GM21786 (cell line): ENCODE measurements around the gene CRISPLD2.

Experiments used
- ATAC-seq: cut with Tn5 transposase; IDR thresholded peaks from one replicate; pipeline ENCODE4 v1.9.1; 2021; ENCODE audit not compliant: unreplicated experiment

The CRISPLD2 gene

DNA sequence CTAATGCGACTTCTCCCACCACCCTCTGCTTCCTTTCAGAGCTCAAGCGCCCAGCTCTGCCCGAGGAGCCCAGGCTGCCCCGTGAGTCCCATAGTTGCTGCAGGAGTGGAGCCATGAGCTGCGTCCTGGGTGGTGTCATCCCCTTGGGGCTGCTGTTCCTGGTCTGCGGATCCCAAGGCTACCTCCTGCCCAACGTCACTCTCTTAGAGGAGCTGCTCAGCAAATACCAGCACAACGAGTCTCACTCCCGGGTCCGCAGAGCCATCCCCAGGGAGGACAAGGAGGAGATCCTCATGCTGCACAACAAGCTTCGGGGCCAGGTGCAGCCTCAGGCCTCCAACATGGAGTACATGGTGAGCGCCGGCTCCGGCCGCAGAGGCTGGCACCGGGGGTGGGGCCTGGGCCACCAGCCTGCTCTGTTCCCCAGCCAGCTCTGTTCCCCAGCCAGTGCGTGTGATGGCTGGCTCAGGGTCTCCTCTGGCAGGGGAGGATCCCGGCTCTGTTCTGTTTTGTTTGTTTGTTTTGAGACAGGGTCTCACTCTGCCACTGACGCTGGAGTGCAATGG, 18.7 kb downstream of the CRISPLD2 start:
- ATAC-seq, result no peak

DNA sequence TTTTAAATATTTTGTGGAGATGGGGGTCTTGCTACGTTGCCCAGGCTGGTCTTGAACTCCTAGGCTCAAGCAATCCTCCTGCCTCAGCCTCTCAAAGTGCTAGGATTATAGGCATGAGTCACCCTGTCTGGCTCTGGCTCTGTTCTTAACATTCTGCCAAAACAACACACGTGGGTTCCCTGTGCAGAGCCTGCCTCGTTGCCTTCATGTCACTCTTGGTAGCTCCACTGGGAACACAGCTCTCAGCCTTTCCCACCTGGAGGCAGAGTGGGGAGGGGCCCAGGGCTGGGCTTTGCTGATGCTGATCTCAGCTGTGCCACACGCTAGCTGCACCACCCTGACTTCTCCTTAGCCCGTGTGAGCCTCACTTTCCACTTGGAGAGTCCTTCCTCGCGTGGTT, 19.3 kb downstream of the CRISPLD2 start:
- ATAC-seq, result no peak

DNA sequence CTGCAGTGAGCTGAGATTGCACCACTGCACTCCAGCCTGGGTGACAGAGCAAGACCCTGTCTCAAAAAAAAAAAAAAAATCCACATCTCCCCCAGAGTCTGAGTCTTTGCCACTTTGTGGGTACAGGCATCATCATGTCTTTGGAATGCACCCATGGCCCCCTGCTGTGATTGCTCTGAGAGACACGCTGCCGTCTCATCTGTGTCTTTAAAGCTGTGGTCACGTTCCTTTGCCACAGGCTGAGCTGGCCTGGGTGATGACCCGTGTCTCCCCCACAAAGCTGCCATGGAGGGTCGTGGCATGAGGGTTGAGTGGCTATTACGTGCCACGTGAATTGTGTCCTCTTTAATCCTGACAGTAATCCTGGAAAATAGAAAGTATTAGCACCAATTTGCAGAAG, 20.2 kb downstream of the CRISPLD2 start:
- ATAC-seq, result no peak

DNA sequence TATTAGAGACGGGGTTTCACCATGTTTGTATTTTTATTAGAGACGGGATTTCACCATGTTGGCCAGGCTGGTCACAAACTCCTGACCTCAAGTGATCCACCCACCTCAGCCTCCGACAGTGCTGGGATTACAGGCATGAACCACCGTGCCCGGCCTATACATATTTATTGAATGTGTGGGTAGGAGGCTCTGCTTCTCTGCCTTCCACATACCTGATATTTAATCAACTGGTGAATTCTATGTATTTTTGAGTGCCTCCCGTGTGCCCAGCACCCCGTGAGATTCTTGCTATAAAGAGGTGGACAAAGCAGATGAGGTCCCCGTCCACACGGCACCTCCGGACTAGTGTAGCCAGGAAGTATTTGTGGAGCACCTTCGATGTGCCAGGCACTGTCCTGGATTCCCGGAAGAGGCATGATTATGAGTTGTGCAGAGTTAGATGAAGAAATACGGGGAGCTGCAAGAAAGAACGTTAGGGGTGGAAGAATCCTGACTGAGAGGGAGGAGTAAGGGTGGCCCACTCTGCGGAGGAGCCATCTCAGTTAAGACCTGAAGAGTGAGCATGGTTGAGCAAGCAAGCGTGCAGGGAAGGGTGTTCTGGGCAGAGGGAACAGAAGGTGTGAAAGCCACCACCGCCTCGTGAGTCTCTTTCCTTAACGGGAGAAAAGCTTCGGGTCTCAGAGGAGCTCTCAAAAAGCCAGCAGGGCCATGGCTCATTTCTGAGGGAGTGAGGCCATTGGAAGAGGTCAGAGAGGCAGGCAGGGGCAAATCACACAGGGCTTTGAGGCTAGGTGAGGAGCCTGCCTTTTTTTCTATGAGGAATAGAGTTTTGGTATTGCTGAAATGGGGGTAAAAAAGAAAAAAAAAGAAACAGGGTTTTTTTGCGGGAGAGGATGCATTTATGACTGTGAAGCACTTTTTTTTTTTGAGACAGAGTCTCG, 21.2 kb downstream of the CRISPLD2 start:
- ATAC-seq, result no peak

DNA sequence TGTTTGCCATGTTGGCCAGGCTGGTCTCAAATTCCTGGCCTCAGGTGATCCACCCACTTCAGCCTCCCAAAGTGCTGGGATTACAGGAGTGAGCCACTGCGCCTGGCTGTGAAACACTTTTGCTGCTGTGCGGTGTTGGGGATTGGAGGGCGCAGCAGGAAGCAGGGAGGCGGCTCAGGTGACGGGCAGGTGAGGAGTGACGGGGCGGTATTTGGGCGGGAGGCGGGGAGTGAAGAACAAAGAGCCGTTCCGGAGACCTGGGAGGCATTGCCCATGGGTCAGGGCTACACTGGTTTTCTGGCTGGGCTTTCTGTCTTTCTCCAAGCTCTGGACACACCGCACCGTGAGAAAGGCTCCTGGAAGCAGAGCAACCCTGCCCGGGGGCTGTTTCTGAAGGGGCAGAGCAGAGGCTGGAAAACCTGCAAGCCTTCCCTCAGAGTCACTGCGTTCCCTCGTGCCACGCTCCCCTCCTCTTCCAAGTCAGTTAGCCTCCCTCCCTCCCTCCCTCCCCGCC, 22.1 kb downstream of the CRISPLD2 start:
- no peak for ATAC-seq

DNA sequence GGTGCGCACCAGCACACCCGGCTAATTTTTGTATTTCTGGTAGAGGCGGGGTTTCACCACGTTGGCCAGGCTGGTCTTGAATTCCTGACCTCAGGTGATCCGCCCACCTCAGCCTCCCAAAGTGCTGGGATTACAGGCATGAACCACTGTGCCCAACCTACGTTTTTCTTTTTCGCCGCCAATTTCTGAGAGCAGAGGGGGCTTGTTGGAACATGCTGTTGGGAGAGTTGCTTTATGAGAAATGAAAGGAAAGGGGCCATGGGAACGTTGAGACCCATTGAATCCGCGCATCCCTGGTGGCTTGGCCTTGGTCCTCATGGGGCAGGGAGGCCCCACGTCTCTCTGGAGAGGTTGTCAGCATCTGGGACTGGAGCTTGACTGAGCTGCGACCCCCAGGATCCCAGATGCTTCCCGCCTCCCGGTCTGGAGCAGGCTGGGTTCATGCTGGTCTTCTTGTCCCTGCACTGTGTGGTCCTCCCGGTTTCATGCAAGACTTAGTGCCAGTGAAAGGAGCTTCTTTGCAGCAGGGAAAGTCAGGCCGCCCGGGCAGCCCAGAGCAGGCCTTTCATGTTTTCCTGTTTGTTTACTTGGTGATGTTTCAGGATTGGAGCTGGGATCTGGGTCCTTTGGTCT, 22.8 kb downstream of the CRISPLD2 start:
- no peak for ATAC-seq

DNA sequence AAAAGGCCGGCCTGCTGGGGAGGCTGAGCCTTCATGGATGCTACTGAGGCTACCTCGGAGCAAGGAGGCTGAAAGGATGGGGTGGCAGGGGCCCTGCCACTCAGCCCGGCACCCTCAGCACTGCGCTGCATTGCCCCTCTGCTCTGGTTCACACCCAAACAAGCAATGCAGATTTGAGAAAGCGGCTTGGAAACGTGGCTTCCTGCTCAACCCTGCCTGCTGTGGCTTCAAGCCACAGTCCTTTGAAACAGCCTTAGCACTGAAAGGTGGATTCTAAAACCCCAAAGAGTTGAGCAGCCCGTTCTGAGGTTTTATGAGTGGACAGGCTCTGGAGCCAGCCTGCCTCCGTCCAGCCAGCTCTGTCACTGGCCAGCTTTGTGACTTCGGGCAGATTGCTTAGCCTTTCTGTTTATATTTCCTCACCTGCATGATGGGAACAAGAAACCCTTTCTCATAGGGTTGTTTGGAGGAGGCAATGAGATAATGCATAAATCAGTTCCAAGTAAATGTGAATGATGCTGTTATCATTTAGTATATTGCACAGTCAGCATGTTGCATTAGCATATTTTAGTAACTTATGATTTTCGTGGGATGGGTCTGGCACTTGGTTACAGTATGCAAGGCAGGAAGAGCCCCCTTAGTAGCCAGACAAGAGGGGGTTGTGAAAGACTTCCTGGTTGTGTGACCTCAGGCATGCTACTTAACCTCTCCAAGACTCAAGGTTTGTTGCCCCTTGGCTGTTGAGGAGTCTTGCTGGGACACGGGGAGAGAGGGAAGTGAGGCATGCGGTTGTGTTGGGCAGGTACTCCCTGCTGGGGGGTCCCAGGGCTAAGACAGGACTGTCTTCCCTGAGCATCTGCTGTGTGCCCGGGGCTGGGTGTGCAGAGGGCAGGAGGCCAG, 23.6 kb downstream of the CRISPLD2 start:
- ATAC-seq, result no peak

DNA sequence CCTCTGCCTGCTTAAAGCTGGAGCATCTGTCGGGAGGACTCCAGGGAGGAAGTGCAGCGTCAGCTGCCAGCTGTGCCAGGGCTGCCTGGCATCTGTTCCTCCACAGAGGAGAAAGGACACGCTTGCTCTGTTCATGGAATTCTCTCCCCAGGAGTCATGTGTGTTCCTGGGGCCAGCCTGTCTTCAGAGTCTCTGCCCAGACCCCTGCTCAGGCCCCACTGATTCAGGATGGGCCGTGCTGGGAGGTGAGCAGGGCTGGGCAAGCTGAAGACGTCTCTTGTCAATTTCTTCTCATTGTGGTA, 24.2 kb downstream of the CRISPLD2 start:
- no peak for ATAC-seq

DNA sequence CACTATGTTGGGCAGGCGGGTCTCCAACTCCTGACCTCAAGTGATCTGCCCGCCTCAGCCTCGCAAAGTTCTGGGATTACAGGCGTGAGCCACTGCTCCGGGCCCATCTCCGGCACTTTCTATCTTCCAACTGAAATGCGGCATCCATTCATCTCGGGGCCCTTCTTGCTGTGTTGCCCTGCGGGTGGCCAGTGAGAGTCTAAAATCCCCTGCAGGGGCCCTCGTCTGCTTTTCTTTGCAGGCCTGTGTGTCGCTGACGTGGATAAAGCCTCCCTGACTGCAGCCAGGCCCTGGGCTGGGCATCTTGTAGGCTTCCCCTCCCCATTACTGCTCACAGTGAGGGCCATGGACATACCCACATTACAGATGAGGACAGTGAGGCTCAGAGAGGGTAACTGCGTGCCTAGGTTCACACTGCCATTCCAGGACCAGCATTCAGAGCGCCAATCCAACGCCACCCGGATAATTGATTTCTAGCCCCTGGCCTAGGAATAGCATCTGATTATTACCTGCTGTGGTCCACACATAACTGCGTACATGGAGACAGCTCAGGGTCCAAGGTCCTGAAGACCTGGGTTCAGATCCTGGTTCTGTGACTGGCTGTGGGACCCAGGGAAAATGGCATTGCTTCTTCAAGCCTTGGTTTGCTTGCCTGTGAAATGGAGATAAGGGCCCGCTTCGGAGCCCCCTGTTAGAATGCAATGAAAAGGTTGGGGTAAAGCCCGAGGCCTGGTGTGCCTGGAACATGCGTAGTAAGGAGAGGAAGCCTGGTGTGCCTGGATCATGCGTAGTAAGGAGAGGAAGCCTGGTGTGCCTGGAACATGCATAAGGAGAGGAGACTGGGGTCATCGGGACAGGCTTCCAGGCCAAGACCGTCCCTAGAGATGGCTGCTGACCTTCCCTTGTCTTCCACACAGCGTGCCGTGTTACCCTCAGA, 25.0 kb downstream of the CRISPLD2 start:
- no peak for ATAC-seq

DNA sequence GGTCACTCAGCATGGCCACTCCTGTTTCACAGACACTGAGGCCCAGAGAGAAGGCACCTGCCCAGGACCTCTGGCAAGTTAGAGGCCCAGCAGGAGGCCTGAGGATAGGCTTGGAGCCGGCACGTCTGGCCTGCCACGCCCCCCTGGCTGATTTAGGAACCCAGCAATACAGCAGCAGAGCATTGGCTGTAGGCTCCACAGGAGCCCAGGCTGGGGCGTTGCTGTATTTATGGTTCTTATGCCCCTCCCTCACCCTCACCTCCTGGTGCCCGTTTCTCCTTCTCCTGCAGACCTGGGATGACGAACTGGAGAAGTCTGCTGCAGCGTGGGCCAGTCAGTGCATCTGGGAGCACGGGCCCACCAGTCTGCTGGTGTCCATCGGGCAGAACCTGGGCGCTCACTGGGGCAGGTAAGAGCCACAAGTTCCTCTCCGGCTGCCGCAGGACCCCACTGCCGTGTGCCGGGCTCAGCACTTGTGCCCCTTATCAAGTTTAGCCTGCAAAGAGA, 25.8 kb downstream of the CRISPLD2 start:
- no peak for ATAC-seq

DNA sequence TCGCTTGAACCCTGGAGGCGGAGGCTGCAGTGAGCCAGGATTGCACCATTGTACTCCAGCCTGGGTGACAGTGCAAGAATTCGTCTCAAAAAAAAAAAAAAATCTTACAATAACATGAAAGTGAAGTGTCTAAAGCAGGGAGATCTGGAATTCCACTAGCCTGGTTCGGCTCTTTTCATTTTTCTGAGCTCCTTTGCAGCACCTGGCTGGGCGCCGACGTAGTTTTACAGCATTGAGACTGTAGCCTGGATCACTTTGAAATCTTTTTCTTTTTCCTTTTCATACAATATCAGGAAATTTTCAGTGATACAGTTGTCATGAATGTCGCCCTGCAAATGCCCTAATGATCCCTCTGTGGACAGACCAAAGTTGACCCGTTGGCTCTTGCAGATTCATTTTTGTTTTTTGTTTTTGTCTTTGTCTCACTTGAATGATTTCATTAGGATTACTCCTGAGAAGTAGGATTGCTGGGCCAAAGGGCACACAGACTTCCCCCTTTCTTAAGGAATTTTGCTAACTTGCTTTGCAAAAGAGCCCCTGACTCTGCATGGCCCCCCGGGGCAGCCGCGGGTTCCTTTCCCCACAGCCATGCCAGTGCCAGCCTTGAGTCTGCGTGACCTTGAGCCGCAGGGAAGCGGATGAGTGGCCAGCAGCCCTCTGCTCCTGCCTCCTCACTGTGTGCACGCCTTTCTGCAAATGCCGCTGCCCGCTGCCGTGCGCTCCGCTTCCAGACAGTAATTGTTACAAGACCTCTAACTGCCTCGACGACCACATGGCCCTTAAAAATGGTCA, 28.0 kb downstream of the CRISPLD2 start:
- ATAC-seq, result no peak

DNA sequence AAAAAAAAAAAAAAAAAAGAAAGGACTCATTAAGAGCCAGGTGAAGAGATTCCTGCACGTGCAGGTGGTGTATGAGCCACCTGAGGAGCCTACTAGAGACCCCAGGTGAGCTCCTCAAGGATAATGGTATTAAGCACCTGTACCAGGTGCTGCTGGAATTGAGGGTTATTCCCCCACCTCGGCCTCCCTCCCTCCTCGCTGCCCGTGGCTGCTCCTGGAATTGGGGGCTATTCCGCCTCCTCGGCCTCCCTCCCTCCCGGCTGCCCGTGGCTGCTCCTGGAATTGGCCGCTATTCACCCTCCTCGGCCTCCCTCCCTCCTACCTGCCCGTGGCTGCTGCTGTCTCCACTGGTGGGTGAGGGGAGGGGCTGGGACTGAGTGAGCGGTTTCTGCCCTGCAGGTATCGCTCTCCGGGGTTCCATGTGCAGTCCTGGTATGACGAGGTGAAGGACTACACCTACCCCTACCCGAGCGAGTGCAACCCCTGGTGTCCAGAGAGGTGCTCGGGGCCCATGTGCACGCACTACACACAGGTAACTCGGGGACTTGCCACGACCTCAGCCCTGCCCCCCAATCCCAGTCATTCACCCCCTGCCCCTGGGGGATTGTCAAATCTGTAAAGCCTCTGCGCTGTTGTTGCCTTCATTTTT, 29.3 kb downstream of the CRISPLD2 start:
- ATAC-seq, result no peak

DNA sequence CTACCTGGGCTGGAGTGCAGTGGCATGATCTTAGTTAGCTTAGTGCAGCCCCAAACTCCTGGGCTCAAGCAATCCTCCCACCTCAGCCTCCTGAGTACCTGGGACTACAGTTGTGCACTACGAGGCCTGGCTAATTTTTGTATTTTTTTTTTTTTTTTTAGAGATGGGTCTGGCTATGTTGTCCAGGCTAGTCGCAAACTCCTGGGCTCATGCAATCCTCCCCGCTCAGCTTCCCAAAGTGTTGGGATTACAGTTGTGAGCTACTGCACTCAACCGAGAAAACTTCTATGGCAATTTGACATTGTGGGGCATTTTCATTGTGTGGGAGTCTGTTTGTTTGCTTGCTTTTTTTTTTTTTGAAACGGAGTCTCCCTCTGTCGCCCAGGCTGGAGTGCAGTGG, 30.0 kb downstream of the CRISPLD2 start:
- no peak for ATAC-seq

DNA sequence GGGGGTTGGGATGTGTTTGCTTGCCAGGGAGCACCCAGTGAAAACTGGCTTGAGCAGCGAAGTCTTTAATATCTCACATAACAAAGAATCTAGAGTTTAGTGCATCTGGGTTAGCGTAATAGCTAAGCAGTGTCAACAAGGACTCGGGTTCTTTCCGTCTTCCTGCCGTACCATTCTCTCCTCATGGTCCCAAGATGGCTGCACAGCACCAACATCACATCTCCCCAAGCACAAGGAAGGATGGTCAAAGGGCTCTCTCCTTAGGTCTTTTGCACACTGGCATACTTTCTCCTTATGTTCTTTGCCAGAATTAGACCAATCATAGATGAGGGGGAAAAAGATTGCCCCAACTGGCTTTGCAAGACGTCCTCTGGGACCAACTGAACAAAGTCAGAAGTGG, 30.9 kb downstream of the CRISPLD2 start:
- no peak for ATAC-seq

DNA sequence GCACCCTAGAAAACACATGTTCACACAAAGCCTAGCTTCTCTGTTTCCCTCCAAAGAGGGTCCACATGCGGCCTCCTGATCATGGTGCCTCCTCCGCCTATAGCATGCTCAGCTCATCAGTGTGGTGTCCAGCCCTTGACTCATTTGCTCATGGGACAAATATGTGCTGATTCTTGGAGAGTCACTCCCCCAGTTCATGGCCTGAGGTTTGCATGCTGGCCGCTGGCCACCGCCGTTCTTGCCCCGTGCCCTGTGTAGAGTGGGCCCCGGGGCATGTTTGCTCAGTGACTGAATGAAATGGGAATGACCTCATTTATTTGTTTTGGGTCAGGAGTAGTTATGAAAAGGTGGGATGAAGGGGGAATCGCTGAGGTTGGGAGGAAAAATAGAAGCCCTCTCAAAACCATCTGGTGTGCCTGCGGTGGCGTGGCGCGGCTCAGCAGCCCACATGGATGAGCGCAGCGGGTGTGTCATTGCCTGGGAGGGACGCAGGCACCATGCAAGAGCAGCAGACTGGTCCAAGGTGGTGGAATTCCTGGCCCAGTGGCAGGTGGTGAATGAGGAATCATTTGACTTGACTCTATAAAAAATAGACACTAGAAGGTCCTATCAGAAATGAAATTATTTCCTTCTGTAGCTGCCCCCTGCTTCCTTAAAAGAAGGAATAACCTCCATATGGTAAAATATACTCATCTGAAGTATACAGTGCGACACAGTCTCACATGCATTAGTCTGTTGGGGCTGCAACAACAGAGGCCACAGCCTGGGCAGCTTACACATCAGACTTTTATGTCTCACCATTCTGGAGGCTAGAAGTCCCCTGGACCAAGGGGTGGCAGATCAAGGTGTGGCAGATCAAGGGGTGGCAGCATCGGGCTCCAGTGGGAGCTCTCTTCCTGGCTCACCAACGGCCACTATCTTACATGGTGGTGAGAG, 31.7 kb downstream of the CRISPLD2 start:
- ATAC-seq, result no peak

DNA sequence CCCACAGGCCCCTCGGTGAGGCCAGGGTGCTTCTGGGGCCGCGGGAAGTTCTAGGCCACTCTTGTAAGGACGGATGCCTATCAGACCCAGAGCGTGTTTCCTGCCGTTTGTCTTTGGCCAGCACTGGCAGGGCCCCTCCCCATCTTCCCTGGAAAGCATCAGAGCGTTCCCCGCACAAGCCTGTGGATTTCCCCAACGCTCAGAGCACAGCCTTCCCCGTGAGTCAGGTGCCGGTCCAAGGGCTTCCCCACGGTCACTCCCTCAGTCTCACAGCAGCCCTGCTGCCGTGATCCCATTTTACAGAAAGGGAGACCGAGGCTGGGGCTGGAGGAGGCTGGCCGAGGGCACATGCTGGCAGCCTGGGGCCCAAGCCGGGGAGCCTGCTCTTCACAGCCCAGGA, 33.7 kb downstream of the CRISPLD2 start:
- ATAC-seq, result no peak

DNA sequence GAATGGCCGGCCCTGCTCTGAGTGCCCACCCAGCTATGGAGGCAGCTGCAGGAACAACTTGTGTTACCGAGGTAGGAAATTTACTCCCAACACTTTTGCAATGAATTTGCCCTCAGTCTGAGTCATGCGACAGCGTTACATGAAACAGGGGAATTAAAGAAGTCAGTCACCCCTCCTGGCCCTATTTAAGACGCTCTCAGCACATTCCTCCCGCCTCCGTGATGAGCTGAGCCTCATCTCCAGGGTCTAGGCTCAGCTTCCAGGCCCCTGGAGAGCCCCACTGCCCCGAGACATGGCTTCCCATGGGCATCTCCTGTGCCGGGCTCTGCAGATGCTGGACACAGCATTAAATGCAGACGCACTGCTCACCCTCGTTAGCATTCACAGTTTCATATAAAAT, 35.0 kb downstream of the CRISPLD2 start:
- no peak for ATAC-seq
